Endothelial cell (in vitro differentiated cells): ENCODE results near the gene DHRSX. TPM values are rescaled to one million over a fixed set of nuclear protein-coding genes. Genes with fewer than 3 reads are reported as not detected.

ENCODE experiments used
- DNase-seq: peaks from one replicate; pipeline ENCODE4 v3.0.0; 2021; ENCODE audit warnings: low spot score
- H3K27ac Mint-ChIP-seq: one replicate; pipeline ENCODE4 v1.8.0; 2021; ENCODE audit warnings: mixed read lengths, inconsistent platforms; ENCODE audit not compliant: unreplicated experiment
- H3K27me3 Mint-ChIP-seq: one replicate; pipeline ENCODE4 v1.8.0; 2021; ENCODE audit warnings: mild to moderate bottlenecking, moderate library complexity, mixed read lengths, inconsistent platforms; ENCODE audit not compliant: unreplicated experiment
- H3K36me3 Mint-ChIP-seq: one replicate; pipeline ENCODE4 v1.8.0; 2021; ENCODE audit warnings: mild to moderate bottlenecking, low read depth, mixed read lengths, inconsistent platforms; ENCODE audit not compliant: unreplicated experiment
- H3K4me1 Mint-ChIP-seq: one replicate; pipeline ENCODE4 v1.8.0; 2021; ENCODE audit warnings: mild to moderate bottlenecking, mixed read lengths, inconsistent platforms; ENCODE audit not compliant: unreplicated experiment
- H3K4me3 Mint-ChIP-seq: one replicate; pipeline ENCODE4 v1.8.0; 2021; ENCODE audit warnings: mild to moderate bottlenecking, mixed read lengths, inconsistent platforms; ENCODE audit not compliant: unreplicated experiment
- H3K9me3 Mint-ChIP-seq: one replicate; pipeline ENCODE4 v1.8.0; 2021; ENCODE audit warnings: mixed read lengths, inconsistent platforms; ENCODE audit not compliant: unreplicated experiment
- total RNA-seq: library from RNA; stranded (reverse); fragmentation: NEBNext Ultra II Directional; extraction: Animal tissue kit (Norgen Biotek cat#: 25700); gene quantifications from one replicate; pipeline ENCODE4 v1.2.1, GENCODE V29; 2021; ENCODE audit not compliant: unreplicated experiment
- TF ChIP-seq, protein P1 (sequence below): fragments of 200-600 bp; sonication (generic); IDR thresholded peaks from one replicate; pipeline ENCODE4 v1.5.0; 2021; ENCODE audit warnings: antibody characterized with exemption; ENCODE audit not compliant: unreplicated experiment

The DHRSX gene
- total RNA-seq, 1 donor from 2014 or later: 22.2 TPM

DNA sequence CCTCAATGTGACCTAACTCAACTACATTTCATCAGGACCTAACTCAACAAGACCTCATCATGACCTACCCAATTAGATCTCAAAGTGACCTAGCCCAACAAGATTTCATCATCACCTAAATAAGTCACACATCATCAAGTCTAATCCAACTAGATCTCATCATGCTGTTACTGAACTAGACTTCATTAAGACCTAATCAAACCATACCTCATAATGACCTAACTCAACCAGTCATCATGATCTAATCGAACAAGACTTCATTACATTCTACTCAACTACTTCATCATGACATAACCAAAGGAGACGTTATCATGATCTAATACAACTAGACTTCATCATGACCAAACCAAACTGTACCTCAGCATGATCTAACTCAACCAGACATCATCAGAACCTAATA, 82.8 kb downstream of the DHRSX start:
- TF ChIP-seq, protein P1, sequence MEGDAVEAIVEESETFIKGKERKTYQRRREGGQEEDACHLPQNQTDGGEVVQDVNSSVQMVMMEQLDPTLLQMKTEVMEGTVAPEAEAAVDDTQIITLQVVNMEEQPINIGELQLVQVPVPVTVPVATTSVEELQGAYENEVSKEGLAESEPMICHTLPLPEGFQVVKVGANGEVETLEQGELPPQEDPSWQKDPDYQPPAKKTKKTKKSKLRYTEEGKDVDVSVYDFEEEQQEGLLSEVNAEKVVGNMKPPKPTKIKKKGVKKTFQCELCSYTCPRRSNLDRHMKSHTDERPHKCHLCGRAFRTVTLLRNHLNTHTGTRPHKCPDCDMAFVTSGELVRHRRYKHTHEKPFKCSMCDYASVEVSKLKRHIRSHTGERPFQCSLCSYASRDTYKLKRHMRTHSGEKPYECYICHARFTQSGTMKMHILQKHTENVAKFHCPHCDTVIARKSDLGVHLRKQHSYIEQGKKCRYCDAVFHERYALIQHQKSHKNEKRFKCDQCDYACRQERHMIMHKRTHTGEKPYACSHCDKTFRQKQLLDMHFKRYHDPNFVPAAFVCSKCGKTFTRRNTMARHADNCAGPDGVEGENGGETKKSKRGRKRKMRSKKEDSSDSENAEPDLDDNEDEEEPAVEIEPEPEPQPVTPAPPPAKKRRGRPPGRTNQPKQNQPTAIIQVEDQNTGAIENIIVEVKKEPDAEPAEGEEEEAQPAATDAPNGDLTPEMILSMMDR: no peak
- Mint-ChIP-seq H3K27me3 (no peaks in the 10 kb centered on the region), H3K36me3 (peaks cover 7% of the 10 kb centered on the region), H3K9me3 (no peaks in the 10 kb centered on the region), H3K27ac (no peak overlapping the region), H3K4me1 (no peaks in the 10 kb centered on the region), H3K4me3 (no peak overlapping the region)
- no peak for DNase-seq

DNA sequence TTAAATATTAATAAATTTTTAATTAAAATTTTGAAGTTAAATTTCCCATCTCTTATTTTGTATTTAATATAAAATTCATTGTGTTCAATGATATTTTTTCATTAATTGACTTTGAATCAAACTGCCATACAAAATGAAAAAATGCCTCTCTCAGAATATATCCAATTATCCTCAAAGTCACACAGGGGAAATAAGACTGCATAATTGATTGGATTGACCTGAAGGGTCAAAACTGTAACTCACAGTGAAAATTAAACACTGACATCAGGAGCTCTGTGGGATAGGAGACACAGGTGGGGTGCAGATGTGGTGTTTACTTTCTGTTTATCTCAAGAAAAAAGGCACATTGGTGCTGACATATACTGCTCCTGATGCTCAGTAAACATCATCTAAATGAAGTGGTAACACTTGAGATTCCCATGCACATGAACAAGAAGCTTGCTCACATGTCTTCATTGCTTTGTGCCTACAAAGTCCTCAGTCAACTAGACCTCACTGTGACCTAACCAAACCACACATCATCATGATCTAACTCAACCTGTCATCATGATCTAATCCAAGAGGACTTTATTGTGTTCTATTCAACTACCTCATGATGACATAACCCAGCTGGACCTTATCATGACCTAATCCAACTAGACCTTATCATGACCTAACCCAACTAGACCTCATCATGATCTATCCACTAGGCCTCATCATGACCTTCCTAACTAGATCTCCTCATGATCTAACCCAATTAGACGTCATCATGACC, 83.7 kb downstream of the DHRSX start:
- DNase-seq: no peak
- H3K36me3 Mint-ChIP-seq: peaks cover 7% of the 10 kb centered on the region
- H3K4me3 Mint-ChIP-seq: no peak overlapping the region
- no peak overlapping the region for H3K27ac Mint-ChIP-seq
- no peaks in the 10 kb centered on the region for H3K4me1 Mint-ChIP-seq
- no peaks in the 10 kb centered on the region for H3K27me3 Mint-ChIP-seq
- no peaks in the 10 kb centered on the region for H3K9me3 Mint-ChIP-seq
- TF ChIP-seq, protein P1: no peak

DNA sequence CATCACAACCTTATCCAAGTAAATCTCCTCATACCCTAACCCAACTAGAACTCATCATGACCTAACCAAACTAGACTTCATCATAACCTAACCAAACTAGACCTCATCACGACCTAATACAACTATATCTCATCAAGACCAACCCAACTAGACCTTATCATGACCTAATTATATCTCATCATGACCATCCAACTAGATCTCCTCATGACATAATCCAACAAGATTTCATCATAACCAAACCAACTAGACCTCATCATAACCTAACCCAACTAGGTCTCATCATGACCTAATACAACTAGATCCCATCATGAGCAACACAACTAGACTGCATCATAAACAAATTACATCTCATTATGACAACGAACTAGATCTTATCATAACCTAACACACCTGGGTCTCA, 86.4 kb downstream of the DHRSX start:
- DNase-seq: no peak
- H3K4me3 Mint-ChIP-seq: no peak overlapping the region
- H3K27ac Mint-ChIP-seq: no peak overlapping the region
- peaks cover 2% of the 10 kb centered on the region for H3K4me1 Mint-ChIP-seq
- no peaks in the 10 kb centered on the region for H3K27me3 Mint-ChIP-seq
- H3K9me3 Mint-ChIP-seq: no peaks in the 10 kb centered on the region
- TF ChIP-seq, protein P1: no peak
- H3K36me3 Mint-ChIP-seq: no peaks in the 10 kb centered on the region

DNA sequence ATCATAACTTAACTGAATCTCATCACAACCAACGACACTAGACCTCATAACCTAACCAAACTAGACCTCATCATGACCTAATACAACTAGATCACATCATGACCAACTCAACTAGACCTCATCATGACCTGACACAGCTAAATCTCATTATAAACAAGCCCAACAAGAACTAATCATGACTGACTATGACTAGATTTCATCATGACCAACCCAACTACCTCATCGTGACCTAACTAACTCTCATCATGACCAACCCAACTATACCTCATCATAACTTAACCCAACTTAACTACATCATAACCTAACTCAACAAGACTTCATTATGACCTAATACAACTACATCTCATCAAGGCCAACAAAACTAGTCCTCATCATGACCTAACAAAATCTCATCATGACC, 86.8 kb downstream of the DHRSX start:
- H3K27ac Mint-ChIP-seq: no peak overlapping the region
- no peaks in the 10 kb centered on the region for H3K36me3 Mint-ChIP-seq
- TF ChIP-seq, protein P1: no peak
- peaks cover 2% of the 10 kb centered on the region for H3K4me1 Mint-ChIP-seq
- no peaks in the 10 kb centered on the region for H3K27me3 Mint-ChIP-seq
- no peak for DNase-seq
- no peaks in the 10 kb centered on the region for H3K9me3 Mint-ChIP-seq
- H3K4me3 Mint-ChIP-seq: no peak overlapping the region

DNA sequence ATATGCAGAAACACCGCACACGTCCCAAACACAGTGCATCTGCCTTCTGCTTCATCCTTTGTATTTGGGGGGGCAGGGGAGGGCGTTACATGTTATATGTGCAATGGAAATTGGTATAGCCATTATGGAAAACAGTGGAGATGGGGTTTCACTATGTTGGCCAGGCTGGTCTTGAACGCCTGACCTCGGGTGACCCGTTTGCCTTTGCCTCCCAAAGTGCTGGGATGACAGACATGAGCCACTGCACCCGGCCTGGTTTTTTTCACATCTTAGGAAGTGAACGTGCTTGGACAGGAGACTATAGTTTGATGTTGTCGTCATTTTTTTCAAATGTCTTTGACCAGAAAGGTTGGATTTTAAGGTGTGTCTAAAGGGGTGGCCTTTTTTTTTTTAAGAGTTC, 88.6 kb downstream of the DHRSX start:
- Mint-ChIP-seq H3K36me3 (peaks cover 10% of the 10 kb centered on the region), H3K4me3 (no peak overlapping the region)

More for the DNA sequence above, 88.6 kb downstream of the DHRSX start:
- TF ChIP-seq, protein P1: no peak
- DNase-seq: no peak
- H3K4me1 Mint-ChIP-seq: peaks cover 2% of the 10 kb centered on the region
- no peaks in the 10 kb centered on the region for H3K27me3 Mint-ChIP-seq
- H3K27ac Mint-ChIP-seq: no peak overlapping the region
- H3K9me3 Mint-ChIP-seq: peaks cover 4% of the 10 kb centered on the region
